Measurements from ENCODE around the gene GLIPR1L2. TPM values are rescaled to one million over a fixed set of nuclear protein-coding genes. Genes with fewer than 3 reads are reported as not detected.
"Not testable (repeated sequence)": the region's sequence is repeated elsewhere in the genome, so short reads cannot be mapped to it uniquely, and the experiment has no call there.

GLIPR1L2 gene
- total RNA-seq, result 1 to 10 TPM in 2 of 4 donors, under 1 TPM in 2; 0.17 to 4.5 (median 1.0) TPM

GRCh38 chr12:75390899-75391538, at the start of gene GLIPR1L2:
Gene GLIPR1L2, plus strand, starts transcription at chr12:75391089. Its CDS starts 28 bp downstream, at chr12:75391117.
- TF ChIP-seq POLR2AphosphoS5 (IDR thresholded peaks at IDR 0.05) (peak; percentile 96 to 97), EP300 (IDR thresholded peaks at IDR 0.05) (no peak), CTCF (IDR thresholded peaks at IDR 0.05) (peak; percentile 74 to 88 (median 80)), POLR2A (IDR thresholded peaks at IDR 0.05; ENCODE audit: low read depth) (peak; percentile 70)
- peak; percentile 97 for DNase-seq (ENCODE audit: extremely low spot score)
- Histone ChIP-seq H3K27ac (replicated peaks in 1 of 4) (peak within 1 kb of the TSS; percentile 85 to 93 (median 88)), H3K27me3 (no peaks in the 10 kb centered on the region), H3K9me3 (no peaks in the 10 kb centered on the region), H3K36me3 (no peaks in the 10 kb centered on the region), H3K4me3 (peak within 1 kb of the TSS; percentile 53 to 68 (median 65)), H3K4me1 (peaks cover 23 to 33% (median 32%) of the 10 kb centered on the region in 4 donors)
- WGBS, result 2% methylated on average over 31 of the region's 36 CpGs
- intact Hi-C loops (cut with DNase I), result loop anchor here (5.0 kb wide), 1 partner anchor 91 kb away; the partner anchor contains the start of gene GLIPR1

- no peaks in the 10 kb centered on the region for H3K27me3 ChIP-seq
- TF ChIP-seq POLR2AphosphoS5 (IDR thresholded peaks at IDR 0.05), result no peak
- no peak for TF ChIP-seq CTCF (IDR thresholded peaks at IDR 0.05)
- TF ChIP-seq POLR2A (IDR thresholded peaks at IDR 0.05; ENCODE audit: low read depth), result no peak
- TF ChIP-seq EP300 (IDR thresholded peaks at IDR 0.05), result no peak
- no peaks in the 10 kb centered on the region for H3K36me3 ChIP-seq
- 96% methylated on average over 5 of the region's 5 CpGs for WGBS
- intact Hi-C loops (cut with DNase I), result no loop called here
- DNase-seq (ENCODE audit: extremely low spot score), result no peak
- no peaks in the 10 kb centered on the region for H3K9me3 ChIP-seq
- H3K4me3 ChIP-seq, result no peak overlapping the region
- H3K27ac ChIP-seq (replicated peaks in 1 of 4), result no peak overlapping the region
- no peaks in the 10 kb centered on the region for H3K4me1 ChIP-seq
Measured at GRCh38 chr12:75341873-75342272, 49.0 kb upstream of the GLIPR1L2 start.

GRCh38 chr12:75345531-75345930, 45.4 kb upstream of the GLIPR1L2 start:
- Histone ChIP-seq H3K36me3 (no peaks in the 10 kb centered on the region), H3K27me3 (no peaks in the 10 kb centered on the region), H3K4me3 (no peak overlapping the region), H3K9me3 (no peaks in the 10 kb centered on the region), H3K4me1 (no peaks in the 10 kb centered on the region), H3K27ac (replicated peaks in 1 of 4) (no peak overlapping the region)
- intact Hi-C loops (cut with DNase I), result no loop called here
- no peak for DNase-seq (ENCODE audit: extremely low spot score)
- 85% methylated on average over 2 of the region's 2 CpGs for WGBS
- no peak for TF ChIP-seq CTCF (IDR thresholded peaks at IDR 0.05)

- DNase-seq (ENCODE audit: extremely low spot score); H3K27me3 ChIP-seq; H3K9me3 ChIP-seq; intact Hi-C loops (cut with DNase I); H3K27ac ChIP-seq (replicated peaks in 1 of 4); H3K4me1 ChIP-seq; H3K36me3 ChIP-seq; H3K4me3 ChIP-seq: not testable (repeated sequence)
- whole genome bisulfite sequencing, result 92% methylated on average over 6 of the region's 6 CpGs
Measured at GRCh38 chr12:75346215-75346614, 44.7 kb upstream of the GLIPR1L2 start.

- 87% methylated on average over 3 of the region's 4 CpGs for WGBS
- no peaks in the 10 kb centered on the region for H3K36me3 ChIP-seq
- DNase-seq (ENCODE audit: extremely low spot score), result no peak
Measured at GRCh38 chr12:75349946-75350345, 40.9 kb upstream of the GLIPR1L2 start.

More at GRCh38 chr12:75349946-75350345, 40.9 kb upstream of the GLIPR1L2 start:
- no peak for TF ChIP-seq EP300 (IDR thresholded peaks at IDR 0.05)
- no peak for TF ChIP-seq POLR2A (IDR thresholded peaks at IDR 0.05; ENCODE audit: low read depth)
- TF ChIP-seq CTCF (IDR thresholded peaks at IDR 0.05), result no peak
- TF ChIP-seq POLR2AphosphoS5 (IDR thresholded peaks at IDR 0.05), result no peak
- Histone ChIP-seq H3K27me3 (no peaks in the 10 kb centered on the region), H3K4me3 (no peak overlapping the region), H3K4me1 (no peaks in the 10 kb centered on the region), H3K9me3 (no peaks in the 10 kb centered on the region), H3K27ac (replicated peaks in 1 of 4) (no peak overlapping the region)
- intact Hi-C loops (cut with DNase I), result no loop called here
